Measurements from ENCODE around the gene TEPSIN. TPM values are rescaled to one million over a fixed set of nuclear protein-coding genes. Genes with fewer than 3 reads are reported as not detected.

Gene TEPSIN
- total and polyA plus RNA-seq, 2 of the 13 experiments (the other 11 are each of a cell fraction or from before 2014, with no cell fraction given) = 16.1 to 18.8 TPM

DNA sequence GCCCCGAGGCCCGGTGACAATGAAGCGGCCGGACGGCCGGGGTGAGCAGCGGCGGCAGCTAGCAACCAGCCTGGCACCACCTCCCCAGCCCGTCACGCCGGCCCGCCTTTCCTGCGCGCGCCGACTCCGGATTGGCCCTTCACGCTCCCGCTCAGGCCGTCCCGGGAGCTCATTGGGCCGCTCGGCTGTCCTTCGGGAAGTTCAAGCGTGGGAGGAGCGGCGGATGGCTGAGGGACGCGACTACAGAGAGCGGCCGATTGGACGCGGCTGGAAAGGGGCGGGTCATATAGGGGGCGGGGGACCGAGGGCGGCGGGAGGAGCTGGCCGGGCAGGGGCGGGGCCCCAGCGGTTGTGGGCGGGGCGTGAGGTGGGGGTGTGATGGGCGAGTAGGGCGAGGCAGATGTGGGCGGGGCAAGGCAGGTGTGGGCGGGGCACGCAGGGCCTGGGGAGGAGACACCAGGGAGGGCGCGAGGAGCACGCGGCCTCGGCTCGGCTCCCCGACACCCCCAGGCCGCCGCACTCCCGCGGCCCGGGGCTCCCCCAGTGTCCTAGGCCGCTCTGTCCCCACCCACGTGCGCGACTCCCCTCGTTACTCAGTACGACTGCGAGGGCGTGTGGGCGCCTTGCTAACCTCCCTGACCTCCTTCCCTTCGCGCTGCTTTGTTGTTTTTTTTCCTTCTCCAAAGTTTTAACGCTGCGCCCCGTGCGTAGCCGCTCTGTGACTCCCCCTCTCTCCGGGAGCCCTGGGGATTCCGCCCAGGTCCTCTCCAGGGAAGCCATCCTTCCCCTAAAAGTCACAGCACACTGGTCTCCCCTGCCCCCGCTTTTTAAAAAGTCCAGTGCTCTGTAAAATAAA, 15.7 kb downstream of the TEPSIN start, which contains the start of gene CEP131 (continued):
- TF ChIP-seq CBX2 (IDR thresholded peaks at IDR 0.05; ENCODE audit: low read depth, low read length) = no peak
- no peak for TF ChIP-seq CBX2 (CRISPR knock-in tag; IDR thresholded peaks at IDR 0.05; ENCODE audit: low read depth)
- TF ChIP-seq, protein P1, sequence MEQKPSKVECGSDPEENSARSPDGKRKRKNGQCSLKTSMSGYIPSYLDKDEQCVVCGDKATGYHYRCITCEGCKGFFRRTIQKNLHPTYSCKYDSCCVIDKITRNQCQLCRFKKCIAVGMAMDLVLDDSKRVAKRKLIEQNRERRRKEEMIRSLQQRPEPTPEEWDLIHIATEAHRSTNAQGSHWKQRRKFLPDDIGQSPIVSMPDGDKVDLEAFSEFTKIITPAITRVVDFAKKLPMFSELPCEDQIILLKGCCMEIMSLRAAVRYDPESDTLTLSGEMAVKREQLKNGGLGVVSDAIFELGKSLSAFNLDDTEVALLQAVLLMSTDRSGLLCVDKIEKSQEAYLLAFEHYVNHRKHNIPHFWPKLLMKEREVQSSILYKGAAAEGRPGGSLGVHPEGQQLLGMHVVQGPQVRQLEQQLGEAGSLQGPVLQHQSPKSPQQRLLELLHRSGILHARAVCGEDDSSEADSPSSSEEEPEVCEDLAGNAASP (CRISPR knock-in tag; IDR thresholded peaks at IDR 0.05; ENCODE audit: borderline replicate concordance) = no peak; the same call in 1 of the 2 replicates
- TF ChIP-seq MAFK (conservative IDR thresholded peaks at IDR 0.05 in 1 of 2, IDR thresholded peaks at IDR 0.05 in 1 of 2; ENCODE audit: low read length in 2 of 2) = no peak
- TF ChIP-seq ATF7-NPFF (CRISPR knock-in tag; IDR thresholded peaks at IDR 0.05; ENCODE audit: low read depth) = peak; percentile 77; the same call in 1 of the 2 replicates
- no peak for TF ChIP-seq ZNF713 (CRISPR knock-in tag; IDR thresholded peaks at IDR 0.05)
- no peak for TF ChIP-seq ZFP62 (CRISPR knock-in tag; IDR thresholded peaks at IDR 0.05)
- TF ChIP-seq, protein P2, sequence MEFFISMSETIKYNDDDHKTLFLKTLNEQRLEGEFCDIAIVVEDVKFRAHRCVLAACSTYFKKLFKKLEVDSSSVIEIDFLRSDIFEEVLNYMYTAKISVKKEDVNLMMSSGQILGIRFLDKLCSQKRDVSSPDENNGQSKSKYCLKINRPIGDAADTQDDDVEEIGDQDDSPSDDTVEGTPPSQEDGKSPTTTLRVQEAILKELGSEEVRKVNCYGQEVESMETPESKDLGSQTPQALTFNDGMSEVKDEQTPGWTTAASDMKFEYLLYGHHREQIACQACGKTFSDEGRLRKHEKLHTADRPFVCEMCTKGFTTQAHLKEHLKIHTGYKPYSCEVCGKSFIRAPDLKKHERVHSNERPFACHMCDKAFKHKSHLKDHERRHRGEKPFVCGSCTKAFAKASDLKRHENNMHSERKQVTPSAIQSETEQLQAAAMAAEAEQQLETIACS (CRISPR knock-in tag; IDR thresholded peaks at IDR 0.05) = no peak
- TF ChIP-seq ZUFSP (CRISPR knock-in tag; IDR thresholded peaks at IDR 0.05; ENCODE audit: borderline replicate concordance) = no peak
- TF ChIP-seq NCOA1 (CRISPR knock-in tag; IDR thresholded peaks at IDR 0.05) = no peak
- peak; percentile 78; the same call in 1 of the 2 replicates for TF ChIP-seq ZNF317 (CRISPR knock-in tag; IDR thresholded peaks at IDR 0.05)
- TF ChIP-seq ISL2 (CRISPR knock-in tag; IDR thresholded peaks at IDR 0.05) = peak; percentile 40; the same call in 1 of the 2 replicates
- TF ChIP-seq ZBTB3 (CRISPR knock-in tag; IDR thresholded peaks at IDR 0.05; ENCODE audit: borderline replicate concordance, low read depth) = 0 out of 2 replicates have a peak, but pooled peaks have one; percentile 29
- no peak for TF ChIP-seq ZNF18 (CRISPR knock-in tag; IDR thresholded peaks at IDR 0.05; ENCODE audit: insufficient replicate concordance)
- TF ChIP-seq TMF1 (CRISPR knock-in tag; IDR thresholded peaks at IDR 0.05; ENCODE audit: low read depth) = peak; percentile 97
- TF ChIP-seq ELF1 (CRISPR knock-in tag; IDR thresholded peaks at IDR 0.05) = peak; percentile 37; the same call in 1 of the 2 replicates
- no peak for TF ChIP-seq PCBP2 (optimal IDR thresholded peaks at IDR 0.05; ENCODE audit: low read depth, low read length, poor library complexity, severe bottlenecking)
- no peak for TF ChIP-seq SRY (CRISPR knock-in tag; IDR thresholded peaks at IDR 0.05)
- TF ChIP-seq KAT2B (IDR thresholded peaks at IDR 0.05; ENCODE audit: borderline replicate concordance, low read depth, low read length) = no peak
- TF ChIP-seq MYNN (CRISPR knock-in tag; IDR thresholded peaks at IDR 0.05; ENCODE audit: low read depth) = no peak
- TF ChIP-seq RBM39 (IDR thresholded peaks at IDR 0.05; ENCODE audit: low read depth, low read length, poor library complexity, severe bottlenecking) = peak; percentile 80
- no peak for TF ChIP-seq ZNF549 (CRISPR knock-in tag; IDR thresholded peaks at IDR 0.05)
